Vagina (tissue), 2 donors: Measurements from ENCODE around the gene BRD2. TPM values are rescaled to one million over a fixed set of nuclear protein-coding genes. Genes with fewer than 3 reads are reported as not detected.

ENCODE experiments used
- DNase-seq, 2 donors: peaks; one replicate each; pipeline ENCODE4 v3.0.0-alpha.2; 2017; ENCODE audit errors: extremely low spot score in 2 of 2
- H3K27ac ChIP-seq: fragments of 200-600 bp; sonication (generic); one replicate; pipeline ENCODE4 v1.5.1; 2019
- H3K27me3 ChIP-seq: fragments of 200-600 bp; sonication (generic); one replicate; pipeline ENCODE4 v1.5.1; 2019
- H3K36me3 ChIP-seq, 2 donors: fragments of 200-600 bp; sonication (generic); one replicate each; pipeline ENCODE4 v1.5.1; 2017 to 2019
- H3K4me1 ChIP-seq: fragments of 200-600 bp; sonication (generic); one replicate; pipeline ENCODE4 v1.5.1; 2019
- H3K4me3 ChIP-seq, 2 donors: fragments of 200-600 bp; sonication (generic); 1 replicate in 1 of 2; 2 replicates in 1 of 2; pipeline ENCODE4 v1.5.1; 2016 to 2019
- H3K9me3 ChIP-seq: fragments of 200-600 bp; sonication (generic); one replicate; pipeline ENCODE4 v1.5.1; 2019
- CTCF ChIP-seq, 3 experiments: fragments of 450-650 bp in 2 of 3; fragments of 200-600 bp in 1 of 3; sonication (generic) in 1 of 3; IDR thresholded peaks; one replicate each; pipeline ENCODE4 v1.5.1; 2017 to 2019; ENCODE audit warnings: antibody characterized with exemption in 3 of 3, mild to moderate bottlenecking in 2 of 3, moderate library complexity in 2 of 3
- POLR2A ChIP-seq, 2 donors: fragments of 450-650 bp; IDR thresholded peaks; one replicate each; pipeline ENCODE4 v1.6.1; 2017; ENCODE audit warnings: antibody characterized with exemption in 2 of 2, mild to moderate bottlenecking in 2 of 2, moderate library complexity in 2 of 2
- POLR2AphosphoS5 ChIP-seq, 2 donors: sonication (generic); formaldehyde crosslinking; IDR thresholded peaks; one replicate each; pipeline ENCODE4 v1.9.0; 2017; ENCODE audit warnings: antibody characterized with exemption in 2 of 2, mild to moderate bottlenecking in 2 of 2, low read depth in 1 of 2; ENCODE audit not compliant: insufficient read depth in 1 of 2
- intact Hi-C: fragments of 100-400 bp; cut with DNase I; formaldehyde crosslinking; loops from one replicate; pipeline ENCODE4 v1.15.1; 2023
- total RNA-seq: library from RNA; depleted of rRNA; stranded (reverse); fragments of >200 nt; gene quantifications from one replicate; pipeline ENCODE4 v1.2.3, GENCODE V29; 2016

BRD2 gene
- total RNA-seq, 1 donor from 2014 or later = 125 TPM

DNA sequence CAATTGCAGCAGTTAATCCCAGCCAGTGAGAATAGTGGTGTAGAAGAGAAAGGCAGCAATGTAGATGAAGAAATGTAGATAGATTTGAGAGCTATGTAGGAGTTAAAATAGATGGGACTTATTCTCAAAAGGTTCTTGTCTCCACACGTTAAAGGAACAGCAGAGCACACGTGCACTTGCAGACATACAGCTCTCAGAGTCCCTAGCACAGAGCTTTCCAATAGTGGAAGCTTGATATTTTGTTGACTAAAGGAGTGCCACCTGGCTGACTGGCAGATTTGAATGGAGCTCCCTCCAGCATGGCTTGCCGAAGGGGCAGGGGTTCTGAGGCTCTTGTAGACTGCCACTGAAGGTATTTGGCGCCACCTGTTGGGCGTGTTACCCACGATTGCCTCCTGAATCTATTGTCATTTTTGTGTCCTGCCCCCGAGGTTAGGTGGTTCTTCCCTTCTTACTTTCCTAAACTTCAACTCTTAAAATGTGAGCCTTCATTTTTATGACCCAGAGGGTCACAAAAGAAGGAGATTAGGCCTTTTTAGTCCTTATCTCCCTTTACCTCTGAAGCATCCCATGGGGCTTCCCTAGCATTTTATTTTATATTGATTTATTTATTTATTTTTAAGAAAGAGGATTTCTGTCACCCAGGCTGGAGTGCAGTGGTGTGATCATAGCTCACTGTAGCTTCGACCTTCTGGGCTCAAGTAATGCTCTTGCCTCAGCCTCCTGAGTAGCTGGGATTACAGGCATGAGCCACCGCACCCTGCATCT, 16.4 kb downstream of the BRD2 start:
- H3K9me3 ChIP-seq = no peaks in the 10 kb centered on the region
- TF ChIP-seq CTCF (IDR thresholded peaks at IDR 0.05) (peak; percentile 87 to 93 (median 89)), POLR2A (IDR thresholded peaks at IDR 0.05) (no peak), POLR2AphosphoS5 (IDR thresholded peaks at IDR 0.05; ENCODE audit: insufficient read depth in 1 of 2, low read depth in 1 of 2) (peak in 1 of 2 donors; percentile 24)
- DNase-seq = no peak
- H3K4me3 ChIP-seq = no peak overlapping the region
- H3K4me1 ChIP-seq = peaks cover 23% of the 10 kb centered on the region
- intact Hi-C loops = no loop called here
- H3K36me3 ChIP-seq = peaks cover 0 to 28% of the 10 kb centered on the region in 2 donors
- H3K27me3 ChIP-seq = no peaks in the 10 kb centered on the region
- H3K27ac ChIP-seq = no peak overlapping the region

DNA sequence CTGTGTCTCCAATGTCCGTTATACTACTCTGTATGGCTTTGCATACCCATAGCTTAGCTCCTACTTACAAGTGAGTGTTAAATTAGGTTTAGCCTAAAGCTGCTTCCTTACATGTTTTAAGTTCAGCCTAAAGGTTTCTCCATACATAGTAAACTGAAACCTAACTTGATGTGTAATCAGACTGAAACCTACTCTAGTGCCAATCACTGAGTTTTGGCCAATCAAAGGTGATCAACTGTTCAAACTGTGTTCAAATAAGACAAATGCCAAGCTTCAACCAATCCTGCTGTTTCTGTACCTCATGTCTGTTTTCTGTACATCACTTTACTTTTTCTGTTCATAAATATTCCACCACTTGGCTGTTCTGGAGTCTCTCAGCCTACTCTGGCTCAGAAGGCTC, 21.0 kb downstream of the BRD2 start:
- H3K27ac ChIP-seq = no peak overlapping the region
- H3K27me3 ChIP-seq = no peaks in the 10 kb centered on the region
- no peak for DNase-seq
- H3K4me1 ChIP-seq = no peaks in the 10 kb centered on the region
- no peak overlapping the region for H3K4me3 ChIP-seq
- TF ChIP-seq CTCF (IDR thresholded peaks at IDR 0.05) (no peak), POLR2AphosphoS5 (IDR thresholded peaks at IDR 0.05; ENCODE audit: insufficient read depth in 1 of 2, low read depth in 1 of 2) (no peak), POLR2A (IDR thresholded peaks at IDR 0.05) (no peak)
- intact Hi-C loops = no loop called here
- H3K9me3 ChIP-seq = no peaks in the 10 kb centered on the region
- no peaks in the 10 kb centered on the region for H3K36me3 ChIP-seq

- Histone ChIP-seq H3K4me3 (no peak overlapping the region), H3K4me1 (no peaks in the 10 kb centered on the region), H3K27me3 (no peaks in the 10 kb centered on the region), H3K36me3 (no peaks in the 10 kb centered on the region), H3K27ac (no peak overlapping the region), H3K9me3 (no peaks in the 10 kb centered on the region)
- intact Hi-C loops = no loop called here
- DNase-seq = no peak
- TF ChIP-seq POLR2A (IDR thresholded peaks at IDR 0.05) (no peak), POLR2AphosphoS5 (IDR thresholded peaks at IDR 0.05; ENCODE audit: insufficient read depth in 1 of 2, low read depth in 1 of 2) (no peak), CTCF (IDR thresholded peaks at IDR 0.05) (no peak)
These were observed 23.6 kb downstream of the BRD2 start for GRCh38 chr6:32991972-32992371.

GRCh38 chr6:32993363-32993973, 25.1 kb downstream of the BRD2 start:
- H3K4me3 ChIP-seq = no peak overlapping the region
- H3K36me3 ChIP-seq = no peaks in the 10 kb centered on the region
- DNase-seq = no peak
- no peaks in the 10 kb centered on the region for H3K9me3 ChIP-seq
- no peak for TF ChIP-seq CTCF (IDR thresholded peaks at IDR 0.05)
- TF ChIP-seq POLR2A (IDR thresholded peaks at IDR 0.05) = no peak
- TF ChIP-seq POLR2AphosphoS5 (IDR thresholded peaks at IDR 0.05; ENCODE audit: insufficient read depth in 1 of 2, low read depth in 1 of 2) = no peak
- H3K27ac ChIP-seq = no peak overlapping the region
- no peaks in the 10 kb centered on the region for H3K4me1 ChIP-seq
- no peaks in the 10 kb centered on the region for H3K27me3 ChIP-seq
- intact Hi-C loops = no loop called here

- DNase-seq = no peak
- no peak overlapping the region for H3K4me3 ChIP-seq
- intact Hi-C loops = no loop called here
- H3K27me3 ChIP-seq = no peaks in the 10 kb centered on the region
- H3K4me1 ChIP-seq = no peaks in the 10 kb centered on the region
- no peak overlapping the region for H3K27ac ChIP-seq
- H3K9me3 ChIP-seq = no peaks in the 10 kb centered on the region
- TF ChIP-seq CTCF (IDR thresholded peaks at IDR 0.05) (no peak), POLR2AphosphoS5 (IDR thresholded peaks at IDR 0.05; ENCODE audit: insufficient read depth in 1 of 2, low read depth in 1 of 2) (no peak), POLR2A (IDR thresholded peaks at IDR 0.05) (no peak)
- no peaks in the 10 kb centered on the region for H3K36me3 ChIP-seq
These were observed 27.1 kb downstream of the BRD2 start for GRCh38 chr6:32995448-32995847.
